ENCODE measurements around the gene DYNC1H1.
A peak's percentile ranks its signal among the peaks of the same experiment; 100 is the strongest.

DYNC1H1 gene

GRCh38 chr14:102095871-102096568 lies 131.6 kb downstream of the DYNC1H1 start:
- DNase-seq, result no peak

GRCh38 chr14:102096569-102097188 lies 132.3 kb downstream of the DYNC1H1 start:
- DNase-seq, result peak; percentile 69

- no peak for DNase-seq
Observed at GRCh38 chr14:102097441-102098135, 133.2 kb downstream of the DYNC1H1 start.

- DNase-seq, result no peak
Observed at GRCh38 chr14:102103062-102103695, 138.8 kb downstream of the DYNC1H1 start.

GRCh38 chr14:102105369-102105768 lies 141.0 kb downstream of the DYNC1H1 start:
- DNase-seq, result no peak
